ENCODE data around the gene TMEM271.

Gene TMEM271

DNA sequence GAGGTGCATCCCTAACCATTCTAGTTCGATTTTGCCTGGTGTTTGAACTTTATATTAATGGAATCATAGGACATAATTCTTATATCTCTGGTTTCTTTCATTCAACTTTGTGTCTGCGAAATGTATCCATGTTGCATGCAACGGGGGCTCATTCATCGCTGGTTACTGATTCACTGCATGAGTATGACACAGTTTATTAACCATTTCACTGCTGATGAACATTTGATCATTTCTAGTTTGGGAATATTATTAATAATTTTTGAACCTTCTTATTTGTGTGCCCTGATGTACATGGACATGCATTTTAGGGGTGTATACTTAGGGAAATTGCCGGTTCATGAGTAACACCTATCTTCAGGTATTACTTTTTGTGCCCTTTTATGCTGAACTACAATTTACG lies 5.1 kb upstream of the TMEM271 start:
- DNase-seq (ENCODE audit: low read depth): no peak

GRCh38 chr4:579543-580175 lies 3.6 kb upstream of the TMEM271 start:
- DNase-seq (ENCODE audit: low read depth): no peak

DNA sequence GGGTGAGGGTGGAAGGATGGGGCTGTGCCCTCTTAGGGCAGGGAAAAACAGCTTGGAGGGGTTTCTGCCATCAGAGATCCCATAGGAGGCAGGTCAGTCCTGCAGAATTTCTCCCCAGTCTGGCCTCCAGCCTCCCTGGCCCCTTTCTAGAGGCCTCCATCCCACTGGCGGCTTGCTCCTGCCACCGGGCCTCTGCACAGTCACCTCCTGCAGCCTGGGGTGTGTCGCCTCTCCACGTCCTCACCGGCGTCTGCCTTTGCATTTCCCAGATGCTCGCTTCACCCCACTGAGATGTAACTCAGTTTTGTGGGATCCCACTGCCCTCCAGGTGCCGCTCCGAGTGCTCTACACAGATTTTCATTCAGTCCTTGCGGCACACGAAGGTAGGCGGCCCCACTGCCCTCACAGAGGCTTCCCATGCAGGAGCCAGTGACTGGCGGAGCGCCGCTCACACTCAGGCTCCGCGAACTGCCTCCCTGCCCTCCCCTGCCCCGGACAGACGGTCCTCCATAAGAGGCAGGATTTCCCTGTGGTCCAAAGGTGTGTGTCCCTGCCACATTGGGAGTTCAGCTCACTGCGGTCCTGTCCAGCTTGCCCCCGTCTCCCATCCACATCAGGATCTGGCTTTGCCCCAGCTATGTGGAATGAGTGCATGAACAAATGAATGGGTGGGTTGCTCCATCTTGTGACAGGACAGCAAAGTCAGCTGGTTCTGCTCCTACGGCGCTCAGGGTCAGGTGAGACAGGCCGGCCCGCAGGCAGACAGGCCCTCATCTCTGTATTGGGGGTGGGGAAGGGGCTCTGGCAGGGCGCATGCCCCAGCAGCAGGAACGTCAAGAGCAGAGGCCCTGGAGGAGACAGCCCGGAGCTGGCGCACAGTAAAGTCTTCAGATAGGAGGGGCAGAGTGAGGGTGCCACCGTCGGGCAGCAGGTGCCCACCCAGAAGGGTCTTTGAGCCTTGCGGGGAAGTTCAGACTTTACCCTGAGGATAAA lies 2.7 kb upstream of the TMEM271 start:
- no peak for DNase-seq (ENCODE audit: low read depth)

- DNase-seq (ENCODE audit: low read depth): no peak
Measured at GRCh38 chr4:577499-578450, 1.7 kb upstream of the TMEM271 start.

DNA sequence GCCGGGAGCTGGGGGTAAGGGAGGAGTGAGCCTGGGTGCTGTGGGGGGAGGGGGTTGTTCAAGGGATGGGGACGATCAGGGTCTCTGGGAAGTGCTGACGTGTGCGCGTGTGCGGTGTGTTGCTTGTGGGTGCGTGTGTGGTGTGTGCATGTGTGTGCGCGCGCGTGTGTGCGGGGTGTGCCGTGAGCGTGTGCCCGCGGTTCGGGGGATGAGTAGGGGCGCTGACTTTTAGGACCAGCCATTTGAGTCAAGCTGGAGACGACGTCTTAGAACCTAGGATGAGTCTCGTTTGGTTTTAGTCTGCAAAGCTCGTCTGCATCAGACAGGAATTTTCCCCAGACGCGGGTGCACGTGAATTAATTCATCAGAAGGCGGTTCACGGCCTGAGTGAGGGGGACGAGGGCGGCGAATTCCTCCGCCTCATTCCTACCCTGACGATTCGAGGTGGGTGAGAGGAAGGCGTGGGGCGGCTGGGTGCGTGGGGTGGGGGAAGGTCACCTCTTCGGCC lies 950 bp upstream of the TMEM271 start:
- no peak for DNase-seq (ENCODE audit: low read depth)

DNA sequence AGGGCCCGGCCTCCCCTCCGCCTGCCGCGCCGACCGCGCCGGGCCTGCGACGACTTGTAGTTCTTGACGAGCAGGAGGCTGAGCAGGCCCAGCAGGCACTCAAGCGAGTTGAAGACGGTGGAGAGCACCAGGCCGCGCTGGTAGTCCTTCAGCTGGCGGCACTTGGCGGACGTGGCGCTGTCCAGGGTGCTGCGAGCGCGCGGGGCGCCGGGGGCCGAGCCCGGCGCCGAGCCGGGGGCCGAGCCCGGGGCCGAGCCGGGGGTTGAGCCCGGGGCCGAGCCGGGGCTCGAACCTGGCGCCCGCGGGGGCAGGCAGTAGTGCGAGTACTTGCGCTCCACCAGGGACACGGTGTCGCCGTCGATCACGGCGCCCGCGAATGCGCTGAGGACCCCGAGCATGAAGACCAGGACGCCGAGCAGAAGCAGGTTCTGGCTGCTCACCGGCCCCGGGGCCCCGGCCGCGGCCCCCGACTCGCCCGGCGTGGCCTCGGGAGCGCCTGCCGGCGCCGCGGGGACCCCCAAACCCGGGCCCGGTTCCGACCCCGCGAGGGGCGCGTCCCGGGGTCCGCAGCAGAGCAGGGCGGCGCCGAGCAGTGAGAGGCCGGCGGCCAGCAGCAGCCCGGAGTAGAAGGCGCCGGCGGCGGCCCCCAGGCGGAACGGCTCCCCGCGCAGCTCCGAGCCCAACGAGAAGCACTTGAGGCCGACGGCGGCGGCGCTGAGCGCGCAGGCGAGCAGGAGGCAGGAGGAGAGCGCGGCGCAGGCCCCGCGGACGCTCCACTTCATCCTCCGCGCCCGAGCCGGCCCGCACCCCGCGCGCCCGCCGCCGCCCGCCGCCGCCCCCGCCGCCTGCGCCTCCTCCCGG lies 584 bp downstream of the TMEM271 start:
- peak; percentile 26 for DNase-seq (ENCODE audit: low read depth)

DNA sequence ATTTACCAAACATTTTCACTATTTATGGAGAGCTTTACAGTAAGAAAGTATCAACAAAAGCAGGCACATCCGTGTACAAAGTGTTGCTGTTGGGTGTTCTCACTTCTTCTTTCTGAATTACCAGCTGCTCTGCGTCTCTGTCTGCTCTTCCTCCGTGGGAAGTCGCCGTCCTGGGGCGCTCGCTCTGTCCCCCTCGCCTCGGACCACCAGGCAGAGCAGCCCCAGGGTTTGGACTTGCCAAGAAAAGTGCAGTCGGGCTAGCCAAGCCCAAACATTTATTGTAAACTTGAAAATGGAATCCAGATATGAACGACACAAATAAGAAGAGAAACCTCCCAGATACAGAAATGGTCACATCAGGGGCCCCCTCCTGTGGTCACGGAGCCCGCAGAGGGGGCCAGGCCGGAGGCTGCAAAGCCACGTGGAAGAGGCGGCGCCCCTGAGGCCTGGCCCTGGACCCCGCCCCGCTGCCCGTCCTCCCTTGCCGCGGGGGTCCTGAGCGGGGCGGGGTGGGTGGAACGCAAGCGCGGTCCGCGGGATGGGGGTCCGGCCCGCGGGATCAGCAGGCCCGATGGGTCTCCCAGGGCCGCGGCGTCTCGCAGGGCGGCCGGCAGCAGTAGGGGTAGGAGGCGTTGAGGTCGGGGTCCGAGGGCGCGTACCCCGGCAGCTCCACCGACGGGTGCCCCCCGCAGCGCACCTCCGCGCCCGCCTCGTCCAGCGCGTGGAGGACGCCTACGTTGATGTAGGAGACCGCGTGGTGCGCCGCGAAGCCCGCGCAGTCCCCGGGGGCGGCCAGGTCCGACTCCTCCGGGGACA lies 1.5 kb downstream of the TMEM271 start:
- DNase-seq (ENCODE audit: low read depth): no peak

DNA sequence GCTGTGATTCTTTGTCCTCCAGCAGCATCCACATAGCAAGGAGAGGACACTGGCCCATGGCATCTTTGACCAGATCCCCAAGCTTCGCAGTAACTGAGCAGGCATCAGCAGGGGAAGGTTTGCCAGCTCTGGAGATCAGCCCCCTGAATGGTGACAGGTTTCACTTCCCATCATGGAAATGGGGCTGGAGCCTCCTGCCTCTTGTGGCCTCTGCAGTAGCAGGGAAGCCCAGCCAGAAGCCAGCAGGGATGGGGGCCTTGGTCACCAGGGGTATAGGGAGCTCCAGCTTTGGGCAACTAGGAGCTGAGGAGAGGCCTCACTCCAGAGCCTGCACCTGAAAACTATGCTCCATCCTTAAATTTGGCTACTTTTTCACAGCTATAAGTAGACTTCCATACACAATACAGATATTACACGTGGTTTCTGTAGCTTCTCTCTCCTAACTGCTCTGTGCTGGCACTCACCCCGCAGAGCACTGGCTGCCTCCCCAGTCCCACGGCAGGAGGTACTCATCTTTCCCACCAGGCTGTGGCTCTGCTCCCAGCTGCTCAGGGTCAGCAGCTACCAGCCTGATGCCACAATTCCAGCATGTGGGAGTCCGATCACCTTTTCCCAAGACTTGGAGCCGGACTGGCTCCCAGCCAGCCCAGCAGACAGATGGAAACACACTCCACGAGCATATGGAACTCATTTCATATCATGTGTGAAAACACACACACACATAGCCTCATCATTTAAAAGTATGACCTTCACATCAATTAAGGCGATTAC lies 2.8 kb downstream of the TMEM271 start:
- DNase-seq (ENCODE audit: low read depth): no peak

- DNase-seq (ENCODE audit: low read depth): no peak
Measured at GRCh38 chr4:572594-572993, 3.5 kb downstream of the TMEM271 start.

DNA sequence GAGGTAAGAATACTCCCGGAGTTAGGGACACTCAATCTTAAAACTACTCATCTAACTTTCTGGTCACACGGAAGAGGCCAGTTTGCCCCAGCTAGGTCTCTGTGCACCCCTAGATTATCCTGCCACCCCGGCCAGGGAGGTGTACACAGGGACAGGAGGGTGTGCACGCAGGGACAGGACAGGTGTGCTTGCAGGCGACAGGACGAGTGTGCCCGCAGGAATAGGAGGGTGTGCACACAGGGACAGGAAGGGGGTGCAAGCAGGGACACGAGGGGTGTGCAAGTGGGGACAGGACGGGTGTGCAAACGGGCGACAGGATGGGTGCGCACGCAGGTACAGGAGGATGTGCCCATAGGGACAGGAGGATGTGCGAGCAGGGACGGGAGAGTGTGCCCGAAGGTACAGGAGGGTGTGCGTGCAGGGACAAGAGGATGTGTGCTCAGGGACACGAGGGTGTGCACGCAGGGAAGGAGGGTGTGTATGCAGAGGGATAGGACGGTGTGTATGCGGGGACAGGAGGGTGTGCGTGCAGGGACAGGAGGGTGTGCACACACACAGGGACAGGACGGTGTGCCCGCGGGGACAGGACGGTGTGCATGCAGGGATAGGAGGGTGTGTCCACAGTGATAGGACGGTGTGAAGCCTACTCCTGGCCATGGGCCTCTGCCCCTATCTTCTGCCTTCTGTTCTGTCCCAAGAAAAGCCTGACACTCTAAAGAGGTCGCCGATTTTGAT lies 4.1 kb downstream of the TMEM271 start:
- DNase-seq (ENCODE audit: low read depth): no peak

GRCh38 chr4:570754-571153 lies 5.3 kb downstream of the TMEM271 start:
- DNase-seq (ENCODE audit: low read depth): no peak

DNA sequence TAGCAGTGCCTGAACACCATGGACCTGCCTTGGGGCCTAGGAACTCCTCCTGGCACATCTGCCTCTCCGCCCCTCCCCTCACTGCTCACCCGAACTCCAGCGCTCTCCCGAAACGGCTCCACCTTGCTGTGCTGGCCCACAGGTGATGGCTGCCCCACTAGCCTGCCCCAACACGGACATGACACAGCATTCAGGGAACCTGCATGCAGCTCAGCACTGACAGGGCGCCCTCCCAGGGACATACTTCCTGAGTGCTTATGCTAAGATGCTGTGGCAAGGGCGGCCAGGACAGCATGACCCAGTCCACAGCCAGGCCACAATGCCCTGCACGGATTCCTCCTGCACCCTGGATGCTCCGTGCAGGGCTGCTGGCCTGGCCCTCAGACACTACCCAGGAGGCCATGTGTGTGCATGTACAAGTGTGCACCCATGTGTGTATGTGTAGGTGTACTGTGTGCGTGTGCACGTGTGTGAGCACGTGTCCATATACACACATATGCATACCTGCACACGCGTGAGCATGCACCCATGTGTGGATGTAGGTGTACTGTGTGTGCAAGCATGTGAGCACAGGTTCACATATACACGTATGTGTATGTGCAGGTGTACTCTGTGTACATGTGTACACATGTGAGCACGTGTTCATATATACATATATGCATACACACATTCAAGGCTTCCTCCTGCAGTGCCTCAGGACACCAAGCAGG lies 6.0 kb downstream of the TMEM271 start:
- DNase-seq (ENCODE audit: low read depth): no peak

- DNase-seq (ENCODE audit: low read depth): no peak
Measured at GRCh38 chr4:568962-569361, 7.1 kb downstream of the TMEM271 start.

DNA sequence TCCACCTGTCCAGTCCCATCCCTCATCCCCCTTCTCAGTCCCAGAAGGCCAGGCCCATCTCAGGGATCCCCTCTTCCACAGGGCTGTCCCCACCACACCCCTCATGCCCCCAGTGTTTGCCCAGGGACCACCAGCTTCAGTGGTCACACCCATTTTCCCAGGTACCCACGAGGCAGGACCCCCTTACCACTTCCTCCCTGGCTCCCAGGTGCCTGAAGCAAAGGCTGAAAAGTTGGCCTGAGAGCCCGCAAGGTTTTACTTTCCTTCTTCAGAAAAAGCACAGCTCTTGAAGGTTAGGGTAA lies 7.8 kb downstream of the TMEM271 start:
- DNase-seq (ENCODE audit: low read depth): no peak

DNA sequence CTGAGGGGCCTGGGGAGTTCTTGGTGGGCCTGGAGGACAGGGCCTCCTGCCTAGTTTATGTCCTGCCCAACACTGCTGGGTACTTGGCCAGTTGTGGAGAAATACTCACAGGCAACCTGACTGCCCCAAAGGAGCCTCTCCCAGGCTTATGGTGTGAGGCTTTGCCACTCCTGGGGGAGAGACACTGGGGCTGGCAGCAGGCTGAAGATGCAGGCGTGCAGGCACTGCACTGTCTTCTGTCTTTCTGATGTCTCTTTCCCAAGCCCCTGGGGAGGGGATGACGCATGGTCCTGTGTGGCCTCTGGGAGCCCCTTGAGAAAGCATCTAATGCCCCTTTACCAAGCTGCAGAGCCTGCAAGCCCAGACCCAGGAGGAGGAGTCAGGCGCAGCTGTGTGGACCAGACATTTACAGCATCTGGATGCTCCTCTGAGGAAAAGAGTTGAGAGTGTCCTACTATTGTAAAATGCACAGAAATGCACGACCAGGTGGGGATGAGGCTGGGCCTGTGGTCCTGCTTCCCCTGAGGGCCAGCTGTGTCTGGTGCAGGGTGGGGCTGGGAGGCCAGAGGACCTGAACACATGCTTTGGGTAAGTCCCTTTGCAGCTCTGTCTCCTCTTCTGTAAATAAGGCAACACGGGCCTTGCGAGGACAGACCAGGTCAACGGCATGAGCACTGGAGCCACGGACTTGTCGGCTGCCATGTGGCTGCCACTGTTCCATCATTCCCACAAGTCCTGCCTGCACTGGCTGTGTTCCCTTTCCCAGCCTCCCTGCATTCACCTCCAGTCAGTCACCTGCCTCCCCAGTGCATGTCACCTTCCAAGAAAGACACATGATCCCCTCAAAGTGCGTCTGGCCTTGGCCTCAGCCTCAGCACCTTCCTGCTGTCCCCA lies 8.4 kb downstream of the TMEM271 start:
- no peak for DNase-seq (ENCODE audit: low read depth)

- no peak for DNase-seq (ENCODE audit: low read depth)
Measured at GRCh38 chr4:566508-567295, 9.4 kb downstream of the TMEM271 start.

Data from fibroblast of the conjunctiva (primary cell).